ENCODE measurements around the gene NNT.
"Not testable (repeated sequence)": the region's sequence is repeated elsewhere in the genome, so short reads cannot be mapped to it uniquely, and the experiment has no call there.

The NNT gene

DNA sequence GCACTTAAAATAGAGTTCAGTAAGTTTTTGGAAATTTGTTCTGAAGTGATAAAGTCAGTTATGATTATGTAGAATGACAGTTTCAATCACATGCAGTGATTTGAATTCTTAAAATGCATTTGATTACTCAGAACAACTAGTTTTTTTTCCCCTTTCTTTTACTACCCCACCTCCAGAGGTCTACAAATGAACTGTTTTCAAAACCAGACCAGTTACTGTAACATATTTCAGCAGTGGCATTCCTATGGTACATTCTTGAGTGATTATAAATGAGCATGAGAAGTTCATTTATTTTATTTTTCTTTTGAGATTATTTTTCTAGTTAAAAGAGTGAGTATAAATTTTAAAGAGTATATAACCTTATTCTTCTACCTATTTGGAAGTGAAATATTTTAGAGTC is 71.6 kb downstream of the NNT start:
- DNase-seq, result no peak

GRCh38 chr5:43675357-43675756 is 72.4 kb downstream of the NNT start:
- no peak for DNase-seq

- no peak for DNase-seq
Observed at GRCh38 chr5:43676083-43676840, 73.3 kb downstream of the NNT start.

DNA sequence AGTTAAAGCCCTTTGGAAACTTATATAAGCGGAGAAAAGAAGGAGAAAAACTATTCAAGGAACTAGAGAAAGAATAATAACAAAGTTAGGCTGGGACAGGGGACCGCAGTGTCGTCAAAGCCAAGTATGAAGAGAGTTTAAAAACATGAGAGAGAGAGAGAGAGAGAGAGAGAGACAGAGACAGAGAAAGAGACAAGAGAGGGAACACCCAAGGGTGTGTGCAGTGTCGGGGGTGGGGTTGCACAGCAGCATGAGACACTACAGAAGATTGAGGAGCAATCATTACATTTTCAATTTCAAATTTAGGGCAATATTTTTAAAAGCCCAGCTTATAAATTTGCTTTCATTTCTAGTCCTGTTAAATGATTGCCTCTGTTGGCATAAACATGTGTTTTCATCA is 74.3 kb downstream of the NNT start:
- no peak for DNase-seq

DNA sequence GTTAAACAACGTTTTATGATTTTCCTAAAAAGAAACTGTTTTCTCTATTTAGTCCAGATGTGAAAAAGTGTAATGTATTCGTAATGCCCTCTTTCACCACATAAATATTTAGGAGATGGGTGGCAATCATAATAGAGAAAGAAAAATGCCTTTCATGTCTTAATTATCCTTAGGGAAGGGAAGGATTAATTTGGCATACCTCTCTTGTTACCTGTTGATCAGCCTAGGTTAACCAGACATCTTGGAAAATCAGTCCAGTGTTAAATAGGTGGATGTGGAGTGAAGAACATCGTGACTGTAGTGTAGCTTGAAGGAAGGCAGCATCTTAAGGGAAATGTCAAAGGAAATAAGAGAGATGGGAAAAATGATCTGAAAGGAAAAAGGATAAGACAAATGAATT is 76.2 kb downstream of the NNT start:
- DNase-seq, result no peak

DNA sequence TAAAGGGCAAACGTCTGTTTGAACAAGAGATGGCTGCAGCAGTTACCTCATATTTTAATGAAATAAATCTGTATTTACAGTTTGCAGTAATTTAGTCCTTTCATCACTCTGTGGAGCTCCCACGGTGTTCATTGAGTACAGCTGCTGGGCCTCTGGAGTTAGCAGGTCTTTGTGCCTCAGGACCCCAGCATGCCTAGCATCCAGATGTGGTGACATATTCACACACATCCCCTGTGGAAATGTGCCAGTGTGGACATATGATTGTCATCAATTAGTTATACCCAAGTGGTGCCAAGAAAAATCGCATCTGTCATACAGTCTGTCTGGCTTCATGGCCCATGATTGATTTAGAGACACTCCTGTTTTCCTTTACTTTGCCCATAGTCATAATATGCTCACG is 77.3 kb downstream of the NNT start:
- no peak for DNase-seq

DNA sequence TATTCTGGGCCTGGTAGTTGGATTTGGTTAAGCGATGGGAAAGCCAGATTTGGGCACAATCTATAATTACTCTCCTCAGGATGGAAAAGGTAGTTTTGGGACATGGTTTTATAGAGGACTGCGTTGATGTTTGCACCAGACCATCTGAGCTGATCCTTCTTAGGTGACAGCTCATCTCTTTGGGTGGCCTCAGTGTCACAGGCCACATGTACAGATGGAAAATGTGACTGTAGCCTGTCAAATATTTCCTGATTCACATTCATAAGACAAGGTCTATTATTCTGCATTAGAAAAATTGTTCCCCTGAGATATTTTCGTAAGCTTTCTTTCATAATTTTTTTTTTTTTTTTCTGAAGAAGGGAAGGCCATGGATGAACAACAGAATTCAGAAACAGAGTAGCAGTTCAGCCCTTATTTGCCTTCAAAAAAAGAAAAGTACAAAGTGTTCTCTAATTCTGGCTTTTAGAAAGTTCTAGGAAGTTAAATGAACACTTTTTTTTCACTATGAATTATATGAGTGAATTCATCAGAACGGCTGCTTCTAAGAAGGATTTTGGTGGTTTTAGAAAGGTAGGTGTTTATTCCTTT is 81.0 kb downstream of the NNT start:
- DNase-seq, result no peak

GRCh38 chr5:43685252-43685950 is 82.4 kb downstream of the NNT start:
- no peak for DNase-seq

GRCh38 chr5:43687275-43687674 is 84.3 kb downstream of the NNT start:
- no peak for DNase-seq

DNA sequence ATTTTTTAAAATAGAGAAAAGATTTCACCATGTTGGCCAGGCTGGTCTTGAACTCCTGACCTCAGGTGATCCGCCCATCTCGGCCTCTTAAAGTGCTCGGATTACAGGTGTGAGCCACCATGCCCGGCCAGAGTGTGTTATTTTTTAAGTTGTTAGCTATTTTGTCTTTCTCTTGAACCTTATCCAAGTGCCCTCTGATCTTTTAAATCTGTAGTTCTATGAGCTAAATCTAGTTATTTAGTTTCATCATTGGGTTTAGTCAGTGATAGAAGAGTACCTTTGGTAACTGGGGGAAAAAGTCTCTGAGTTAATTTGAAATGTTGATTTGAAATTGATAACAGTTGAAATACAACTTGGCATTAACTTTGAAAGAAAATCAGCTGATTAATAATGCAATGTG is 88.3 kb downstream of the NNT start:
- DNase-seq, result no peak

GRCh38 chr5:43691893-43692292 is 88.9 kb downstream of the NNT start:
- no peak for DNase-seq

- DNase-seq, result no peak
Observed at GRCh38 chr5:43693411-43693810, 90.4 kb downstream of the NNT start.

DNA sequence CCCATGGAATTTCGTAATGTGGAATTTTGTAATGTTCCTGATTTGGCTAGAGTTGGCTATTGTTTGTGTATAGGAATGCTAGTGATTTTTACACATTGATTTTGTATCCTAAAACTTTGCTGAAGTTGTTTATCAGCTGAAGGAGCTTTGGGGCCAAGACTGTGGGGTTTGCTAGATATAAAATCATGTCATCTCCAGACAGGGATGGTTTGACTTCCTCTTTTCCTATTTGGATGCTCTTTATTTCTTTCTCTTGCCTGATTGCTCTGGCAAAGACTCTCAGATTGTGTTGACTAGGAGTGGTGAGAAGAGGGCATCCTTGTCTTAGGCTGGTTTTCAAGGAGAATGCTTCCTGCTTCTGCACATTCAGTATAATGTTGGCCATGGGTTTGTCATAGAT is 91.0 kb downstream of the NNT start:
- no peak for DNase-seq

DNA sequence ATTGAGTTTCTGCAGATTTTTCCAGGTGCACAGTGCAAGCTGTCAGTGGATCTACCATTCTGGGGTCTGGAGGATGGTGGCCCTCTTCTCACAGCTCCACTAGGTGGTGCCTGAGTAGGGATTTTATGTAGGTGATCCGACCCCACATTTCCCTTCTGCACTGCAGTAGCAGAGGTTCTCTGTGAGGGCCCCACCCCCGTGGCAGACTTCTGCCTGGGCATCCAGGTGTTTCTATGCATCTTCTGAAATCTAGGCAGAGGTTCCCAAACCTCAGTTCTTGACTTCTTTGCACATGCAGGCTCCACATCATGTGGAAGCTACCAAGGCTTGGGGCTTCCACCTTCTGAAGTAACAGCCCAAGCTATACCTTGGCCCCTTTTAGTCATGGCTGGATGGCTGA is 93.5 kb downstream of the NNT start:
- not testable (repeated sequence) for DNase-seq

DNA sequence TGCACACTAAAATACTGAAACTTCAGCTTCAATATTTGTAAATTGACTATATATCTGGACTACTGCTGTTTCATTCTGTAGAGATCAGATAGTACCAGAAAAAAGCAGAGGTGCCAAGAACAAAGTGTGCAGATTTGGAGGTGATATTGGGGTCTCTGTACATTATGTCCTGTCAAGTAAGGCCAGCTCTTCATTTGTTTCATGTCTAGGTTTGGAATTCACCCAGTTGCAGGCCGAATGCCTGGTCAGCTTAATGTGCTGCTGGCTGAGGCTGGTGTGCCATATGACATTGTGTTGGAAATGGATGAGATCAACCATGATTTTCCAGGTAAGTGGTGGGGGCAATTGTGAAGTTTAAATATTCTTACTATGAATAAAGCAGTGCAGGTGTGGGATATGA is 96.9 kb downstream of the NNT start:
- no peak for DNase-seq

DNA sequence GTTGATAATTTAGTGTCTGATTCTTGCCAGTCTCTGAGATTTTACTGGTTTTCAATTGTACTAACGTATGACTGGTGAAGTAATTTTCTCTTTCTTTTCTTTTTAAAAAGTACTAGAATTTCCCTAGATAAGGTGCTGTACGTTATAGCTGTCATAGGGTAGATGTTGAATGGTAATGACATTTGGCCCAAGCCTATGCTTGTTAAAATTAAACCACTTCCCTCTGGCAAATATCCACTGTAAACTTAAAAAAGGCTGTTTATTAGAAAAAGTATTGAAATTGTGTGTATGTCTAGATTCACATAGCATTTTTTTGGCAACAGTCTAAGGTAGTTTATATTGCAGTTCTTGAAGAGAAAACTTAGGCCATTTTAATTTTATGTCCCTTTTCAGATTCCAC is 97.6 kb downstream of the NNT start:
- no peak for DNase-seq

GRCh38 chr5:43701227-43701626 is 98.2 kb downstream of the NNT start:
- no peak for DNase-seq

DNA sequence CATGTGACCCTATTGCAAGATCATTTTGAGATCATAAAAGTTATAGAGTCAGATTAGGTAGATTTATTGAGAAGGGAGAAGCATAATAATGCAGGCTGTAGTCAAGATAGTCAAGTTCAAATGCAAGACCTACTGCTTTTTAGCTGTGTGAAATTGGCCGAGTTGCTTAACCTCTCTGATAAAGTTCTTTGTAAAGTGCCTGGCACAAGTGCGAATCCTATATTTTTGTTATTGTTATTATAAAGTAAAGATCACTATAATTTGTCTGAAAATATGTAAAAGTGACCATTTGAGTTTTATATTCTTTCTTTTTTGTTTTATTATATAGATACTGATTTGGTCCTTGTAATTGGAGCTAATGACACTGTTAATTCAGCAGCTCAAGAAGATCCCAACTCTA is 99.3 kb downstream of the NNT start:
- DNase-seq, result no peak

- DNase-seq, result no peak
Observed at GRCh38 chr5:43702815-43703214, 99.8 kb downstream of the NNT start.

DNA sequence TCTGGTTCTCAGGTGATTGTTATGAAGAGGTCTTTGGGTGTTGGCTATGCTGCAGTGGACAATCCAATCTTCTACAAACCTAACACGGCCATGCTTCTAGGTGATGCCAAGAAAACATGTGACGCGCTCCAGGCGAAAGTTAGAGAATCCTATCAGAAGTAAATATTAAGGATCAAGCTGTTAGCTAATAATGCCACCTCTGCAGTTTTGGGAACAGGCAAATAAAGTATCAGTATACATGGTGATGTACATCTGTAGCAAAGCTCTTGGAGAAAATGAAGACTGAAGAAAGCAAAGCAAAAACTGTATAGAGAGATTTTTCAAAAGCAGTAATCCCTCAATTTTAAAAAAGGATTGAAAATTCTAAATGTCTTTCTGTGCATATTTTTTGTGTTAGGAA is 101.3 kb downstream of the NNT start:
- DNase-seq, result no peak

GRCh38 chr5:43706576-43706975 is 103.6 kb downstream of the NNT start:
- not testable (repeated sequence) for DNase-seq

DNA sequence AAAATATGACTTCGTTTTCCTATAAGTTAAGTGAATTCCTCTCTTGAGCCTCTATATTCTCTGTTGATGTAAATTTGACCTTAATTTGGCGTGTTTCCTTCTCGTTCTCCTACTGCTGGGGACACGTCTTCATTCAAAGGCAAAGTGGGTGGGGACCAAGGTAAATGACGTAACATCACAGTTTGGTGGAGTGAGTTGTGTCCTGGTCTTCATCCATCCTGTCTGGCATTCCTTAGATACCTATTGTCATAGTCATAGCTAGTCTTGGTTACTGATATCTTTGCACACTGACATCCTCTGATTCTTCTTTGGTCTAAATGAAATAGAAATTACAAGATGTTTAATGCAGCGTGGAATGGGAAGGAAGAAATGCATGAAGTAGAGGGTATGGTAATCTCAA is 108.5 kb downstream of the NNT start:
- DNase-seq, result no peak

DNA sequence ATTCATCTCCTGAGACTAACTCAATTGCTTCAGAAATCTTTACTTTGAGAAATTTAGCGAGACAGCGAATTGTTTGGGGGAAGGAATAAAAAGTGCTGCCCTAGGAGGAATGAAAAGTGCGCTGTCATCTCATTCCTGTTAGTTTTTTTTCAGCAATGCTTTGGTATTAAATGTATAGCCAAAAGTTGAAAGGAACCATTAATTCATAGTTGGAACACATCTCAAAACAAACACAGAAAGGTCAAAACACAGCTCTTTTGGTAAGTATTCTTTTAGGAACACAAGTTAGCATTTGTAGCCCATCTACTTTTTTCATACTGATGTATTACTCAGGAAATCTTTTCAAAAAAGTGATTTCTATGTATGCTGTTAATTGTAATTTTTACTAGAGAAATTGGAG is 109.1 kb downstream of the NNT start:
- DNase-seq, result no peak

DNA sequence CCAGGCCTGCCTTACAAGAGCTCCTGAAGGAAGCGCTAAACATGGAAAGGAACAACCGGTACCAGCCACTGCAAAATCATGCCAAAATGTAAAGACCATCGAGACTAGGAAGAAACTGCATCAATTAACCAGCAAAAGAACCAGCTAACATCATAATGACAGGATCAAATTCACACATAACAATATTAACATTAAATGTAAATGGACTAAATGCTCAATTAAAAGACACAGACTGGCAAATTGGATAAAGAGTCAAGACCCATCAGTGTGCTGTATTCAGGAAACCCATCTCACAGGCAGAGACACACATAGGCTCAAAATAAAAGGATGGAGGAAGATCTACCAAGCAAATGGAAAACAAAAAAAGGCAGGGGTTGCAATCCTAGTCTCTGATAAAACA is 116.8 kb downstream of the NNT start:
- not testable (repeated sequence) for DNase-seq

Data from activated gamma-delta T cell (primary cell).